Skeletal muscle satellite cell (primary cell): ENCODE data around the gene ZNF804A.
"Not testable (repeated sequence)": the region's sequence is repeated elsewhere in the genome, so short reads cannot be mapped to it uniquely, and the experiment has no call there.

ENCODE experiments used
- H3K27me3 ChIP-seq: 2 replicates; pipeline ENCODE4 v1.7.0; 2013; ENCODE audit warnings: low read length; ENCODE audit not compliant: control insufficient read depth, insufficient read depth
- H3K36me3 ChIP-seq: 2 replicates; pipeline ENCODE4 v1.7.0; 2013; ENCODE audit warnings: mild to moderate bottlenecking, control low read depth, low read length; ENCODE audit not compliant: insufficient read depth
- H3K4me1 ChIP-seq: 2 replicates; pipeline ENCODE4 v1.7.0; 2013; ENCODE audit warnings: low read length; ENCODE audit not compliant: control insufficient read depth, insufficient read depth
- H3K4me2 ChIP-seq: 2 replicates; pipeline ENCODE4 v1.7.0; 2013; ENCODE audit warnings: mild to moderate bottlenecking, low read length
- H3K4me3 ChIP-seq: 2 replicates; pipeline ENCODE4 v1.7.0; 2013; ENCODE audit warnings: low read length
- H3K9ac ChIP-seq: 2 replicates; pipeline ENCODE4 v1.7.0; 2013; ENCODE audit warnings: mild to moderate bottlenecking, low read depth, low read length, moderate library complexity
- H3K9me3 ChIP-seq: replicated peaks from 2 replicates; pipeline ENCODE4 v1.7.0; 2013; ENCODE audit warnings: mild to moderate bottlenecking, control low read depth, low read length

ZNF804A gene

GRCh38 chr2:184834699-184835397 lies 236.5 kb downstream of the ZNF804A start:
- Histone ChIP-seq H3K36me3 (no peaks in the 10 kb centered on the region), H3K4me3 (no peak overlapping the region), H3K4me2 (no peak overlapping the region), H3K9ac (no peak overlapping the region), H3K4me1 (no peaks in the 10 kb centered on the region), H3K27me3 (no peaks in the 10 kb centered on the region), H3K9me3 (no peaks in the 10 kb centered on the region)

- no peaks in the 10 kb centered on the region for H3K4me1 ChIP-seq
- no peaks in the 10 kb centered on the region for H3K9me3 ChIP-seq
- no peaks in the 10 kb centered on the region for H3K27me3 ChIP-seq
- no peak overlapping the region for H3K4me2 ChIP-seq
- no peak overlapping the region for H3K4me3 ChIP-seq
- H3K36me3 ChIP-seq = no peaks in the 10 kb centered on the region
- H3K9ac ChIP-seq = no peak overlapping the region
Observed at GRCh38 chr2:184835398-184835715, 237.0 kb downstream of the ZNF804A start.

- H3K4me2 ChIP-seq = no peak overlapping the region
- no peak overlapping the region for H3K9ac ChIP-seq
- H3K4me3 ChIP-seq = no peak overlapping the region
- no peaks in the 10 kb centered on the region for H3K4me1 ChIP-seq
- no peaks in the 10 kb centered on the region for H3K36me3 ChIP-seq
- no peaks in the 10 kb centered on the region for H3K9me3 ChIP-seq
- no peaks in the 10 kb centered on the region for H3K27me3 ChIP-seq
Observed at GRCh38 chr2:184847331-184847730, 249.0 kb downstream of the ZNF804A start.

- Histone ChIP-seq H3K4me3 (no peak overlapping the region), H3K4me1 (no peaks in the 10 kb centered on the region), H3K9me3 (no peaks in the 10 kb centered on the region)
Observed at GRCh38 chr2:184849516-184849915, 251.2 kb downstream of the ZNF804A start.

GRCh38 chr2:184851576-184851975 lies 253.2 kb downstream of the ZNF804A start:
- no peak overlapping the region for H3K9ac ChIP-seq
- no peaks in the 10 kb centered on the region for H3K9me3 ChIP-seq
- H3K27me3 ChIP-seq = no peaks in the 10 kb centered on the region
- H3K4me2 ChIP-seq = no peak overlapping the region
- no peaks in the 10 kb centered on the region for H3K36me3 ChIP-seq
- H3K4me1 ChIP-seq = no peaks in the 10 kb centered on the region
- H3K4me3 ChIP-seq = no peak overlapping the region

More at GRCh38 chr2:184849516-184849915, 251.2 kb downstream of the ZNF804A start:
- H3K36me3 ChIP-seq = no peaks in the 10 kb centered on the region
- no peak overlapping the region for H3K4me2 ChIP-seq
- no peak overlapping the region for H3K9ac ChIP-seq
- H3K27me3 ChIP-seq = no peaks in the 10 kb centered on the region

GRCh38 chr2:184859187-184859586 lies 260.9 kb downstream of the ZNF804A start:
- H3K36me3 ChIP-seq = no peaks in the 10 kb centered on the region
- H3K27me3 ChIP-seq = no peaks in the 10 kb centered on the region
- H3K4me1 ChIP-seq = no peaks in the 10 kb centered on the region
- peaks cover 6% of the 10 kb centered on the region for H3K9me3 ChIP-seq
- no peak overlapping the region for H3K9ac ChIP-seq
- H3K4me3 ChIP-seq = no peak overlapping the region
- no peak overlapping the region for H3K4me2 ChIP-seq

GRCh38 chr2:184860744-184861143 lies 262.4 kb downstream of the ZNF804A start:
- no peak overlapping the region for H3K4me3 ChIP-seq
- H3K9me3 ChIP-seq = peaks cover 6% of the 10 kb centered on the region
- H3K27me3 ChIP-seq = no peaks in the 10 kb centered on the region
- H3K36me3 ChIP-seq = no peaks in the 10 kb centered on the region
- H3K4me2 ChIP-seq = no peak overlapping the region
- no peak overlapping the region for H3K9ac ChIP-seq
- peaks cover 7% of the 10 kb centered on the region for H3K4me1 ChIP-seq

- Histone ChIP-seq H3K4me2 (no peak overlapping the region), H3K27me3 (no peaks in the 10 kb centered on the region), H3K36me3 (no peaks in the 10 kb centered on the region), H3K4me1 (peaks cover 9% of the 10 kb centered on the region), H3K4me3 (no peak overlapping the region), H3K9me3 (no peaks in the 10 kb centered on the region), H3K9ac (no peak overlapping the region)
Observed at GRCh38 chr2:184875212-184875611, 276.9 kb downstream of the ZNF804A start.

- H3K36me3 ChIP-seq = no peaks in the 10 kb centered on the region
- peaks cover 14% of the 10 kb centered on the region for H3K4me1 ChIP-seq
- no peaks in the 10 kb centered on the region for H3K9me3 ChIP-seq
- H3K27me3 ChIP-seq = no peaks in the 10 kb centered on the region
- no peak overlapping the region for H3K4me2 ChIP-seq
- H3K4me3 ChIP-seq = no peak overlapping the region
- H3K9ac ChIP-seq = no peak overlapping the region
Observed at GRCh38 chr2:184875911-184876310, 277.6 kb downstream of the ZNF804A start.

GRCh38 chr2:184877909-184878308 lies 279.6 kb downstream of the ZNF804A start:
- H3K36me3 ChIP-seq = no peaks in the 10 kb centered on the region
- H3K4me2 ChIP-seq = no peak overlapping the region
- peaks cover 14% of the 10 kb centered on the region for H3K4me1 ChIP-seq
- no peaks in the 10 kb centered on the region for H3K9me3 ChIP-seq
- H3K4me3 ChIP-seq = no peak overlapping the region
- no peaks in the 10 kb centered on the region for H3K27me3 ChIP-seq
- H3K9ac ChIP-seq = no peak overlapping the region

- Histone ChIP-seq H3K9me3 (no peaks in the 10 kb centered on the region), H3K27me3 (no peaks in the 10 kb centered on the region), H3K9ac (no peak overlapping the region), H3K4me2 (no peak overlapping the region), H3K4me1 (peaks cover 14% of the 10 kb centered on the region), H3K36me3 (no peaks in the 10 kb centered on the region), H3K4me3 (no peak overlapping the region)
Observed at GRCh38 chr2:184879671-184880070, 281.3 kb downstream of the ZNF804A start.

GRCh38 chr2:184886585-184886984 lies 288.3 kb downstream of the ZNF804A start:
- not testable (repeated sequence) for H3K4me2 ChIP-seq, H3K36me3 ChIP-seq, H3K27me3 ChIP-seq, H3K9ac ChIP-seq, H3K4me3 ChIP-seq, H3K9me3 ChIP-seq, H3K4me1 ChIP-seq
